HG03460 (cell line): Measurements from ENCODE around the gene LIMK1.
A peak's percentile ranks its signal among the peaks of the same experiment; 100 is the strongest.

Experiments used
- ATAC-seq: cut with Tn5 transposase; IDR thresholded peaks from one replicate; pipeline ENCODE4 v1.9.1; 2021; ENCODE audit not compliant: unreplicated experiment

The LIMK1 gene

GRCh38 chr7:74082770-74083116 is 861 bp upstream of the LIMK1 start:
- ATAC-seq = no peak

DNA sequence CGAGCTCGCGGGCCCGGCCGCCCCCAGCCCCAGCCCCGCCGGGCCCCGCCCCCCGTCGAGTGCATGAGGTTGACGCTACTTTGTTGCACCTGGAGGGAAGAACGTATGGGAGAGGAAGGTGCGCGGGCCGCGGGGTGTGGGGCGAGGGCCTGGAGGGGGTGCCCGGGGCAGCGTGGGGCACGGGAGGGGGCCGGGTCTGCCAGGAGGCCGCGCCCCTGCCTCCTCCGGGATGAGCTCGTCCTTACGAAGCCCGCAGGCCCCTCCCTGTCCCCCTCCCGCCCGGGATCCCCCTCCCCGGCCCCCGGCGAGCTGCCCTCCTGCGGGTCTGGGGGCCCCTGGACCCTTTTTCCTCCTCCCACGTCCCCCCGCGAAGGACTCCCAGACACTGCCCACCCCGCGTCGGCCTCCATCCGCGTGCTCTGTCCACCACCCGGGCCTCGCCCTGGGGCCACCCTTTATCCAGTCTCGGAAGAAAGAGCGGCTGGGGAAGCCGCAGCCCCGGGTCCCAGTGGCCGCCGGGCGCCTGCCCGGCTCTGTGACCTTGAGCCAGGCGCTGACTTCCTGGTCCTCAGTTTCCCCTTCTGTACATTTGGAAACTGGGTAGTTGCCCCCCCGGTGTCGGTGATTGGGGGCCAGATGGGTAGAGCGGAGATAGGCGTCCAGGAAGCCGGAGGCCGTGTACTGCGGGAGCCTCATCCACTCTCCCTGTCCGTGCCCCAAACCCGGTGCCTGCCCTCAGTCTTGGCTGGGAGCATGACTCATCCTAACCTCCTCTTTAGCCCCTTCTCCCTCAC is 521 bp downstream of the LIMK1 start:
- ATAC-seq = peak; percentile 44

GRCh38 chr7:74084722-74085578 is 1.3 kb downstream of the LIMK1 start:
- ATAC-seq = no peak

DNA sequence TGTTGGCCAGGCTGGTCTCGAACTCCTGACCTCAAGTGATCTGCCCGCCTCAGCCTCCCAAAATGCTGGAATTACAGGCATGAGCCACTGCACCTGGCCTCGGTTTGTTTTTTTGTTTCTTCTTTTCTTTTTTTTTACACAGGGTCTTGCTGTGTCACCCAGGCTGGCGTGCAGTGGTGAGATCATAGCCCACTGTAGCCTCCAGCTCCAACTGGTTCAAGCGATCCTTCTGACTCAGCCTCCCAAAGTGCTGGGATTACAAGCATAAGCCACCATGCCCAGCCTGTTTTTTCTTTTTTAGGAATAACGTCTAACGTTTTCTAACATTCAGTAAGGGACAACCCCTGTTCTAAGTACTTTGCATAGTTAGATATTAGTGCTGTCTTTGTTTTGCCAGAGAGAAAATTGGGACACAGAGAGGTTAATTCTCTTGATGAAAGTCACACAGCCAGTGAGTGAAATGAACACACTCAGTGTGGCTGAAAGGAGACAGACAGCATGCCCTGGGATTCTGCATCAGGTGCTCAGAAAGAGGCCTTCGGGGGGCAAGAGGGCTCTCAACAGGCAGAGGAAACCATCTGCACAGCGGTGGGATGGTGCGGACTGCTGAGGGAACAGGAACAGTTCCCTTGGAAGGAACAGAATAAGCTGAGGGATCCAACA is 4.3 kb downstream of the LIMK1 start:
- ATAC-seq = no peak

GRCh38 chr7:74092321-74092963 is 8.8 kb downstream of the LIMK1 start:
- peak; percentile 23 for ATAC-seq

DNA sequence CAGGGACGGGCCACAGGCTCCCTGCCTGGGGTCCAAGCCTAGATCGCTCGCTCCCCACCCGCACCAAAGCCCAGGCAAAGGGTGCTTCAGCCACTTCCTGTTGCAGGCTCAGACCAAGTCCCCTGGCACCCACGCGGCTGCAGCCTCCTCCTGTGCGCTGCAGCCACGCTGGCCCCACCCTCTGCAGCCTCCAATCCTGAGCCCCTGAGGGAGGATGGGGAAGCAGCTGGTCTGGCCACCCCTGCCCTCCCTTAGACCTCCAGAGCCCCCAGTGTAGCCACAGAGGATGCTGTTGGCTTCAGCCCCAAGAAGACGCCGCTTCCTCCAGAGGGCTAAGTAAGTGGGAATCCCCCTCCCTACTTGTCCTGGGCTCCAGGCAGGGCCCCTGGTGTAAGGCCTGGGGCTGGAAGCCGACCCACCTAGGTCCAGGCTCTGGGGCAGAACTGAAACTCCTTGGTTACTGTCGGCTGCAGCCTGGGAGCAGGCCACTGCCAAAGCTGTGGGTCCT is 9.4 kb downstream of the LIMK1 start:
- peak; percentile 63 for ATAC-seq

- no peak for ATAC-seq
Measured at GRCh38 chr7:74093671-74094223, 10.1 kb downstream of the LIMK1 start.

DNA sequence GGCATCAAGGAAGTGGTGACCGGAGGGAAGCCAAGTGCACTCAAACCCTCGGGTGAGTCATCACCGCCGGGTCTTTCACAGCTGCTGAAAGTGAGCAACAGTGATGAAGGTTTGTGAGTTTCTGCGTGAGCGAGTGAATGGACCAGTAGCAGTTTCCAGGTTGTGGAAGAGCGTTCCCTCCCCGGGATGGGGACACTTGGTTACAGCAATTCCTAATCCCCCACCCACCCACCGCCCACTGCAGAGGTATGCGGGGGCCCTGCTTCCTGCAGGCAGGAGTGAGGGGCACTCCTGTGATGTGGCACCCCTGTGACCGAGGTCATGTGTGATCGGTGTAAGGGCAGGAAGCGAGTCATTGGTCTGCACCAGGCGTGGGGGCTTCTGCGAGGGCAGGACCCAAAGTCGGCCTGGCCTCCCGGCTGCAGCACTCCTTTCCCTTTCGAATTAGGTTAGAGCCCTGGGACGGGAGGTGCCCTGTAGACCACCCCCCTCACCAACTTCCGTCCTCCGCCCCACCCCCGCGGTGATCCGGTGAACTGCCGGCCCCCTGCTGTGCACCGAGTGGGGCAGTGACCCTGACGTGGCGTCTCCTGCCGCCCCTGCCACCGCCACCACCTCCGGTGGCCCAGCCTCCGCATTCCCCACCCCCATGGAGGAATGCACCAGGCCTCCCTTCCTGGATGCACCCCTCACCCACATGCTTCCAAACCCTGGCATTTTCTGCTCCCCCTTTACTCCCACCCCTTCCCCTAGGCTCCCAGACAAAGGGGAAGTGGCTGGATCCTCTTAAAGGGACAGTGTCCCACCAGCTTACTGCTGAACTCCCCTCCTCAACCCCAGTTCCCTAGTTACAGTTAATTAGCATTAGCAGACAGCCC is 10.9 kb downstream of the LIMK1 start:
- ATAC-seq = peak; percentile 48

- no peak for ATAC-seq
Measured at GRCh38 chr7:74095135-74095534, 11.5 kb downstream of the LIMK1 start.

DNA sequence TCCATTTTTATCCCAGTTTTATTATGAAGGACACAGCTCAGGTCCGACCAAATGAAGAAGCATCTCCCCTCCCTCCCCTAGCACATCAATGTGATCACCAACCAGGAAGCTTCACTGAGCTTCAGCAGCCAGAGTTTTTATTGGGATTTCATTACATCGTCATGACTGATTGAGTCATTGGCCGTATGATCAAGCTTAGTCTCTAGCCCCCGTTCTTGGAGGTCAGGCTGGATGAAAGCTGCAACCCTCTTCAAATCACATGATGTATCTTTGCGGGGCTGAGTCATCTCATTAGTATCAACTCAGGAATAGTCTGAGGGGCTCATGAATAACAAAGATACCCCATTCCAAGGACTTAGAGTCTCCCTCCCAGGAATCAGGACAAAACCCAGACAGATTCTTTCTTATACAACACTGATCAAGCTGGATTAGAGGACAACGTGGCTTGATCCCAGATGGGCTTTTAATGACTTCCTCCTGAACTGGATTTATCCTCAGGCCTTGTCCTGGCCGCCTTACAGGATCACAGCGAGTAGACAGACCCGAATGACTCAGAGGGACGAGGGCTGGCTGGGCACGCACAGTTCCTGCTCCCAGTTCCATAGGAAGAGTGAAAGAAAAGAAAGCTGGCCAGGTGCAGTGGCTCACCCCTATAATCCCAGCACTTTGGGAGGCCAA is 14.5 kb downstream of the LIMK1 start:
- no peak for ATAC-seq

- ATAC-seq = no peak
Measured at GRCh38 chr7:74099031-74099430, 15.4 kb downstream of the LIMK1 start.

GRCh38 chr7:74101061-74101681 is 17.6 kb downstream of the LIMK1 start:
- ATAC-seq = peak; percentile 87

DNA sequence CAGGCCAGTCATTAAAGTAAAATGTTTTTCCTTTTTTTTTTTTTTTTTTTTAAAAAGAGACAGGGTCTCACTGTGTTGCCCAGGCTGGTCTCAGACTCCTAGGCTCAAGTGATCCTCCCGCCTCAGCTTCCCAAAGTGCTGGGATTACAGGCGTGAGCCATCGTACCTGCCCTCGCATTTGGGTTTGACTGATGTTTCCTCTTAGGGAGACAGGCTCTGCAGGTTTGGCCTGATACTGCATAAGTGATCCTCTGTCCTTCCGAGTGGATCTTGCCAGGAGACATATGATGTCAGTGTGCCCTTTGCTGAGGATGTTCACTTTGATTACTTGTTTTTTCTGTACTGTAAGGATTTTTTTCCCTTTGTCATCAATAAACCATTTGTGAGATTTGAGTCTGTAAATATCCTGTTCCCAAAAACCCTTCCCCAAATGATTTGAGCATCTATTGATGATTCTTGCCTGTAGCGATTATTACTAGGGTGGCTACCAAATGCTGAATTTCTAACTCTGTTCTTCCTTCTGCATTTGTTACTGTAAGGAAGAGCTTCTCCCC is 19.7 kb downstream of the LIMK1 start:
- no peak for ATAC-seq

GRCh38 chr7:74104702-74105101 is 21.1 kb downstream of the LIMK1 start:
- ATAC-seq = no peak

DNA sequence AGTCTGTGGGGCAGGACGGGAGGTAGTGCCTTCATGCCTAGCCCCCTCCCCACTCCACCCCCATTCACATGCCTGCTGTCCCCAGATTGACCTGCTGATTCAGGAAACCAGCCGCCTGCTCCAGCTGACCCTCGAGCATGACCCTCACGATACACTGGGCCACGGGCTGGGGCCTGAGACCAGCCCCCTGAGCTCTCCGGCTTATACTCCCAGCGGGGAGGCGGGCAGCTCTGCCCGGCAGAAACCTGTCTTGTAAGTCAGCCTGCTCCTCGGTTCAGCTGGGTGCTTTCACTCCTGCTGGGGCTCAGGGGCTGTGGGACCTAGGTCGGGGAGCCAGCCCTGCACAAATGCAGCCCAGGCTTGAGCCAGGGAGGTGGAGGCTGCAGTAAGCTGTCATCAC is 22.4 kb downstream of the LIMK1 start:
- ATAC-seq = no peak

GRCh38 chr7:74106846-74107245 is 23.2 kb downstream of the LIMK1 start:
- ATAC-seq = no peak

DNA sequence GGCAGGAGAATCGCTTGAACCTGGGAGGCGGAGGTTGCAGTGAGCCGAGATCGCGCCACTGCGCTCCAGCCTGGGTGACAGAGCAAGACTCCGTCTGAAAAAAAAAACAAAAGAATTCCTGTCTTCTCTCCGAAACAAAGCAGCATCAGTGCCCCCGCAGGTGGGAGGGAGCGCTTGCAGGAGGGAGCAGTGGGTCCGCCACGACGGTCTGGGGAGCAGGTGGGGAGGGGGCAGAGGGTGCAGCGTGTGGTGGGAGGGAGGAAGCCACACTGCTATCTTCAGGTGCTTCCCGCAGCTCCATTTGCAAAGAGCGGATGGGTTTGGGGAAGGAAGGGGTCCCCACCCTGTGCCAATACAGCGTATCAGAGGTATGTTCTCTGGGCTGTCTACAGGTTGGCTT is 31.7 kb downstream of the LIMK1 start:
- no peak for ATAC-seq

DNA sequence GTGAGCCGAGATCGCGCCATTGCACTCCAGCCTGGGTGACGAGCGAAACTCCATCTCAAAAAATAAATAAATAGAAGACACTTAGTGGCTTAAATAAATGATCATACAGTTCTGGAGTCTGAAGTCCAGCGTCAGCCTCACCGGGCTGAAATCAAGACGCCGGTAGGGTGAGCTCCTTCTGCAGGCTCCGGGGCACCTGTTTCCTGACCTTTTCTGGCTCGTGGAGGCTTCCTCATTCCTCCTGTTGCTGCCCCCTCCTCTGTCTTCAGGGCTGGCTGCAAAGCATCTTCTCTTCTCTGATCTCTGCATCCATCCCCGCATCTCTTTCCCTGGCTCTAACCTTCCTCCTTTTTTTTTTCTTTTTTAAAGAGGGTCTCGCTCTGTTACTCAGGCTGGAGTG is 32.8 kb downstream of the LIMK1 start:
- no peak for ATAC-seq
